Retinal pigment epithelial cell (primary cell): ENCODE data around the gene DNAH17.

Source experiments
- DNase-seq: peaks from one replicate; pipeline ENCODE4 v3.0.0-alpha.2; 2010; ENCODE audit warnings: low read depth
- H3K4me3 ChIP-seq: 2 replicates; pipeline ENCODE4 v1.5.1; 2011; ENCODE audit warnings: mild to moderate bottlenecking, low read length, control low read depth, moderate library complexity
- CTCF ChIP-seq: conservative IDR thresholded peaks from 2 replicates; pipeline ENCODE4 v1.5.1; 2011; ENCODE audit warnings: low read depth, low read length, control low read depth, inconsistent platforms

The DNAH17 gene

DNA sequence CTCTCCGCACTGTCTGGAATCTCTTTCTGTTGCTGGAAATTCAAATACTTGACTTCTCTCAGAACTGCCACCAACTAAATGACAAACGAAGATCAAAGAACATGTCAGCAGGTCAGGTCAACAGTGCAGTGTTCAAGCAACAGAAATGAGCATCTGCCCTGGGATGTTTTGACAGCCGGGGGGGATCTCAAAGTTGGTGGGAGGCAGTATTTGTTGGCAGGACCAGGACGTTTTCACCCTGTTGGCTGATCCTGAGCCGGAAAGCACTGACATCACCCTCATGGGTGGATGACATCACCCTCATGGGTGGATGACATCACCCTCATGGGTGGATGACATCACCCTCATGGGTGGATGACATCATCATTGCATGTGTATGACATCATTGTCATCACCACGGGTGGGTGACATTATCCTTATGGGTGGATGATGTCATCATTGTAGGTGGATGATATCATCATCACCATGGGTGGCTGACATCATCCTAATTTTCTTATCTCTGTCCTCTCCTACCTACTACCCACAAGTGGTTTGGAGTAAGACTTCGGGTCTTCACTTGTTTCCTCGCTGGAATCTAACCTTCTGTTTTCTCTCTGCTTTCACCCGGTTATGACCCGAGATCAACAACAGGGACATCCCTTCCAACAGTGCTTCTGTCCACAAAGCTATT lies 18.9 kb downstream of the DNAH17 start:
- DNase-seq = no peak
- no peak overlapping the region for H3K4me3 ChIP-seq
- TF ChIP-seq CTCF = no peak

DNA sequence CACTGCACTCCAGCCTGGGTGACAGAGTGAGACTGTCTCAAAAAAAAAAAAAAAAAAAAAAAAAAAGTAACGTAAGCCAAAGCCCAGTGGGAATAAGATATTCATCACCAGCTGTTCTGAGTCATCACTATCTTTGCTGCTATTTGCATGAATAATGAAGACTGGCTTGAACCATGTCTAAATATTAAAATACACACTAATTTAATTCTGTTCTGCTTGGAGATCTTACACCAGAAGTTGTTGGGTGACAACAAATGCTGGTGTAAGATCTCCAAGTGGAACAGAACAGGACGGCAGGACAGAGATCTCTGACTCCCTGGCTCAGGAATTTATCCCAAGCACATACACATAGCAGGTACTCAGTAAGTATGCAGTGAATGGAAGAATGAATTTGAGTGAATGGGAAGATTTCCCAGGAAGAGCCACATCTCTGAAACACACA lies 19.6 kb downstream of the DNAH17 start:
- DNase-seq = no peak
- no peak overlapping the region for H3K4me3 ChIP-seq
- no peak for TF ChIP-seq CTCF

GRCh38 chr17:78556812-78557211 lies 20.4 kb downstream of the DNAH17 start:
- no peak for TF ChIP-seq CTCF
- H3K4me3 ChIP-seq = no peak overlapping the region
- no peak for DNase-seq

GRCh38 chr17:78555746-78556401 lies 21.3 kb downstream of the DNAH17 start:
- TF ChIP-seq CTCF = no peak
- no peak overlapping the region for H3K4me3 ChIP-seq
- DNase-seq = no peak

DNA sequence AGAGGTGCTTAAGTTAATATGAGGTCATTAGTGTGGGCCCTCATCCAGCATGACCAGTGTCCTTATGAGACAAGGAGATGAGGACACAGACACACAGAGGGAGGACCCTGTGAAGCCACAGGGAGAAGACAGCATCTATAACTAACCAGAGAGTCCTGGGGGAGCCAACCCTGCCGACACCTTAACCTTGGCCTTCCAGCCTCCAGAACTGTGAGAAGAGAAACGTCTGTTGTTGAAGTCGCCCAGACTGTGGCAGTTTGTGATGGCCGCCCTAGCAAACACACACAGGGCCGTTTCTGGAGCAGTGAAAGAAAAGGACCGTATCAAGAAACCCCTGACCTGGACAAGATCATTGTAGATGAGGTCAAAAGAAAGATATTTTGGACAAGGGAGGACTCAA lies 26.7 kb downstream of the DNAH17 start:
- DNase-seq = no peak
- no peak overlapping the region for H3K4me3 ChIP-seq
- TF ChIP-seq CTCF = no peak

DNA sequence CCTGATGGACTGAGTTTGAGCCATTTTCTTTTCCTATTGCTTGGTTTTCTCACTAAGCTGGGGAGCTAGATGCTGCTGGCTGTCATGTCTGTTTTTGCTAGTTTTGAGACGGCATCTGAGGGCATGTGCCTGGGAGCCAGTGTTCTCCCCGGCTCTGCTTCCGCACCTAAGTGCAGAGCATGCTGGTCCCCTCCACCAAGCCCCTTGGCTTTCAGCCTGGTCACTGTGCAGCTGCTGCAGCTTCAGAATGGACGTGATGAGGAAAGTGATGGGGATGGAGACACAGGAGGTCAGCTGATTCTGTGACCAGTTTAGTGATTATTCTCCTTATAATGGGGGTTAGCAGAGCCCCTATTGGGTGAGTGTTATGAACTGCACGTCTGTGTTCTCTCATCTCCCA lies 28.5 kb downstream of the DNAH17 start:
- no peak overlapping the region for H3K4me3 ChIP-seq
- no peak for TF ChIP-seq CTCF

DNA sequence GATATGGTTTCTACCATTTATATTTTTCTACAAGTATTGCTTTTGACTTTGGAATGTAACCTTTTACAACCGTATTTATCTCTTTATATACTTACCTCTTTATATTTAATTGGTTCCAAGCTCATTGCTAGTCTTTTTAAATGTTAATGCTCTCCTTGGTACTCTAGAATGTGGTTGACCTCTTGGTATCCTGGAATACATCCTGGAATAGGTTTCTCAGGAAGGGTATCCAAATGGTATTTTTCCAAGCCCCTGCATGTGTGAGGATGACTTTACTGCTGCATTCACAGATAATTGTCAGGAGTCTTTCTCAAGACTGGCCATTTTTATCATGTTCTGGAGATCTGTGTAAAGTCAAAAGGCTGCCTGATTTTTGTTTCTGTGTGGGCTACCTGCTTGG lies 30.2 kb downstream of the DNAH17 start:
- TF ChIP-seq CTCF = no peak
- H3K4me3 ChIP-seq = no peak overlapping the region
- no peak for DNase-seq

More for the DNA sequence above, 28.5 kb downstream of the DNAH17 start:
- no peak for DNase-seq
